ENCODE measurements around the gene KCP. TPM values are rescaled to one million over a fixed set of nuclear protein-coding genes. Genes with fewer than 3 reads are reported as not detected.
"Not testable (repeated sequence)": the region's sequence is repeated elsewhere in the genome, so short reads cannot be mapped to it uniquely, and the experiment has no call there.

KCP gene
- total RNA-seq, 1 donor from 2014 or later = 0.09 TPM

GRCh38 chr7:128921866-128922440, 11.4 kb upstream of the KCP start:
- Mint-ChIP-seq H3K4me1 (no peaks in the 10 kb centered on the region), H3K4me3 (no peak overlapping the region), H3K27me3 (peaks cover 46% of the 10 kb centered on the region), H3K9me3 (no peaks in the 10 kb centered on the region), H3K27ac (no peak overlapping the region), H3K36me3 (ENCODE audit: low read depth) (no peaks in the 10 kb centered on the region)
- intact Hi-C loops (cut with micrococcal nuclease) = no loop called here
- DNase-seq = no peak

- Mint-ChIP-seq H3K9me3 (no peaks in the 10 kb centered on the region), H3K27ac (no peak overlapping the region), H3K4me3 (no peak overlapping the region), H3K27me3 (peaks cover 52% of the 10 kb centered on the region), H3K4me1 (no peaks in the 10 kb centered on the region), H3K36me3 (ENCODE audit: low read depth) (no peaks in the 10 kb centered on the region)
- intact Hi-C loops (cut with micrococcal nuclease) = no loop called here
- no peak for DNase-seq
Observed at GRCh38 chr7:128920913-128921582, 10.5 kb upstream of the KCP start.

- Mint-ChIP-seq H3K4me1 (peaks cover 4% of the 10 kb centered on the region), H3K4me3 (no peak overlapping the region), H3K9me3 (no peaks in the 10 kb centered on the region), H3K27ac (no peak overlapping the region), H3K36me3 (ENCODE audit: low read depth) (no peaks in the 10 kb centered on the region), H3K27me3 (peaks cover 55% of the 10 kb centered on the region)
- intact Hi-C loops (cut with micrococcal nuclease) = no loop called here
- DNase-seq = no peak
Observed at GRCh38 chr7:128919881-128920799, 9.6 kb upstream of the KCP start.

GRCh38 chr7:128919241-128919640, 8.7 kb upstream of the KCP start:
- Mint-ChIP-seq H3K9me3 (no peaks in the 10 kb centered on the region), H3K27me3 (peaks cover 52% of the 10 kb centered on the region), H3K36me3 (ENCODE audit: low read depth) (no peaks in the 10 kb centered on the region), H3K4me3 (no peak overlapping the region), H3K4me1 (peaks cover 4% of the 10 kb centered on the region), H3K27ac (no peak overlapping the region)
- DNase-seq = no peak
- intact Hi-C loops (cut with micrococcal nuclease) = no loop called here

- Mint-ChIP-seq H3K27me3 (peaks cover 50% of the 10 kb centered on the region), H3K27ac (no peak overlapping the region), H3K4me3 (no peak overlapping the region), H3K4me1 (peaks cover 4% of the 10 kb centered on the region), H3K9me3 (no peaks in the 10 kb centered on the region), H3K36me3 (ENCODE audit: low read depth) (no peaks in the 10 kb centered on the region)
- intact Hi-C loops (cut with micrococcal nuclease) = no loop called here
- DNase-seq = no peak
Observed at GRCh38 chr7:128918016-128918665, 7.6 kb upstream of the KCP start.

GRCh38 chr7:128917122-128917521, 6.6 kb upstream of the KCP start:
- intact Hi-C loops (cut with micrococcal nuclease) = no loop called here
- Mint-ChIP-seq H3K36me3 (ENCODE audit: low read depth) (no peaks in the 10 kb centered on the region), H3K4me1 (peaks cover 4% of the 10 kb centered on the region)

GRCh38 chr7:128916643-128916915, 6.1 kb upstream of the KCP start:
- H3K9me3 Mint-ChIP-seq = no peaks in the 10 kb centered on the region
- H3K4me1 Mint-ChIP-seq = peaks cover 4% of the 10 kb centered on the region
- intact Hi-C loops (cut with micrococcal nuclease) = no loop called here
- no peaks in the 10 kb centered on the region for H3K36me3 Mint-ChIP-seq (ENCODE audit: low read depth)
- H3K4me3 Mint-ChIP-seq = no peak overlapping the region
- H3K27ac Mint-ChIP-seq = no peak overlapping the region
- DNase-seq = no peak
- H3K27me3 Mint-ChIP-seq = peaks cover 56% of the 10 kb centered on the region

More at GRCh38 chr7:128917122-128917521, 6.6 kb upstream of the KCP start:
- Mint-ChIP-seq H3K9me3 (no peaks in the 10 kb centered on the region), H3K27me3 (peaks cover 53% of the 10 kb centered on the region), H3K4me3 (no peak overlapping the region), H3K27ac (no peak overlapping the region)
- DNase-seq = no peak

GRCh38 chr7:128915841-128916642, 5.5 kb upstream of the KCP start:
- no peaks in the 10 kb centered on the region for H3K36me3 Mint-ChIP-seq (ENCODE audit: low read depth)
- peak overlapping the region; percentile 34 for H3K4me3 Mint-ChIP-seq
- intact Hi-C loops (cut with micrococcal nuclease) = no loop called here
- no peaks in the 10 kb centered on the region for H3K9me3 Mint-ChIP-seq
- H3K4me1 Mint-ChIP-seq = peaks cover 4% of the 10 kb centered on the region
- H3K27ac Mint-ChIP-seq = no peak overlapping the region
- no peak for DNase-seq
- H3K27me3 Mint-ChIP-seq = peaks cover 61% of the 10 kb centered on the region

- Mint-ChIP-seq H3K4me3 (peak overlapping the region; percentile 34), H3K36me3 (ENCODE audit: low read depth) (no peaks in the 10 kb centered on the region), H3K27me3 (peaks cover 59% of the 10 kb centered on the region), H3K27ac (no peak overlapping the region), H3K4me1 (peaks cover 4% of the 10 kb centered on the region), H3K9me3 (no peaks in the 10 kb centered on the region)
- intact Hi-C loops (cut with micrococcal nuclease) = no loop called here
- DNase-seq = no peak
Observed at GRCh38 chr7:128915271-128915819, 4.8 kb upstream of the KCP start.

GRCh38 chr7:128914566-128915151, 4.2 kb upstream of the KCP start:
- Mint-ChIP-seq H3K9me3 (no peaks in the 10 kb centered on the region), H3K4me3 (no peak overlapping the region), H3K27ac (no peak overlapping the region), H3K36me3 (ENCODE audit: low read depth) (no peaks in the 10 kb centered on the region), H3K4me1 (peaks cover 4% of the 10 kb centered on the region), H3K27me3 (peaks cover 59% of the 10 kb centered on the region)
- DNase-seq = no peak
- intact Hi-C loops (cut with micrococcal nuclease) = no loop called here

- no peak for DNase-seq
- no peak overlapping the region for H3K4me3 Mint-ChIP-seq
- no peak overlapping the region for H3K27ac Mint-ChIP-seq
- intact Hi-C loops (cut with micrococcal nuclease) = no loop called here
- peaks cover 4% of the 10 kb centered on the region for H3K4me1 Mint-ChIP-seq
- H3K27me3 Mint-ChIP-seq = peaks cover 59% of the 10 kb centered on the region
- H3K9me3 Mint-ChIP-seq = no peaks in the 10 kb centered on the region
- no peaks in the 10 kb centered on the region for H3K36me3 Mint-ChIP-seq (ENCODE audit: low read depth)
Observed at GRCh38 chr7:128913870-128914565, 3.5 kb upstream of the KCP start.

GRCh38 chr7:128912709-128913495, 2.4 kb upstream of the KCP start:
- peaks cover 59% of the 10 kb centered on the region for H3K27me3 Mint-ChIP-seq
- intact Hi-C loops (cut with micrococcal nuclease); H3K4me1 Mint-ChIP-seq: not testable (repeated sequence)

More at GRCh38 chr7:128912709-128913495, 2.4 kb upstream of the KCP start:
- H3K36me3 Mint-ChIP-seq (ENCODE audit: low read depth); H3K4me3 Mint-ChIP-seq; H3K27ac Mint-ChIP-seq; DNase-seq; H3K9me3 Mint-ChIP-seq: not testable (repeated sequence)
